DOHH2 (cell line): ENCODE results near the gene NOP56.

ENCODE experiments used
- EZH2phosphoT487 ChIP-seq: fragments of 200-600 bp; sonication (generic); IDR thresholded peaks from 2 replicates; pipeline ENCODE4 v1.6.1; 2017; ENCODE audit warnings: borderline replicate concordance, mild to moderate bottlenecking, antibody characterized with exemption, low read length, moderate library complexity, mixed read lengths
- TF ChIP-seq, protein P1 (sequence below): fragments of 200-600 bp; sonication (generic); IDR thresholded peaks from one replicate; pipeline ENCODE4 v1.5.1; 2014; ENCODE audit warnings: antibody characterized with exemption, mild to moderate bottlenecking, low read depth, low read length; ENCODE audit not compliant: poor library complexity, severe bottlenecking

- TF ChIP-seq, protein P1, sequence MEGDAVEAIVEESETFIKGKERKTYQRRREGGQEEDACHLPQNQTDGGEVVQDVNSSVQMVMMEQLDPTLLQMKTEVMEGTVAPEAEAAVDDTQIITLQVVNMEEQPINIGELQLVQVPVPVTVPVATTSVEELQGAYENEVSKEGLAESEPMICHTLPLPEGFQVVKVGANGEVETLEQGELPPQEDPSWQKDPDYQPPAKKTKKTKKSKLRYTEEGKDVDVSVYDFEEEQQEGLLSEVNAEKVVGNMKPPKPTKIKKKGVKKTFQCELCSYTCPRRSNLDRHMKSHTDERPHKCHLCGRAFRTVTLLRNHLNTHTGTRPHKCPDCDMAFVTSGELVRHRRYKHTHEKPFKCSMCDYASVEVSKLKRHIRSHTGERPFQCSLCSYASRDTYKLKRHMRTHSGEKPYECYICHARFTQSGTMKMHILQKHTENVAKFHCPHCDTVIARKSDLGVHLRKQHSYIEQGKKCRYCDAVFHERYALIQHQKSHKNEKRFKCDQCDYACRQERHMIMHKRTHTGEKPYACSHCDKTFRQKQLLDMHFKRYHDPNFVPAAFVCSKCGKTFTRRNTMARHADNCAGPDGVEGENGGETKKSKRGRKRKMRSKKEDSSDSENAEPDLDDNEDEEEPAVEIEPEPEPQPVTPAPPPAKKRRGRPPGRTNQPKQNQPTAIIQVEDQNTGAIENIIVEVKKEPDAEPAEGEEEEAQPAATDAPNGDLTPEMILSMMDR: no peak
- no peak for TF ChIP-seq EZH2phosphoT487
Measured at GRCh38 chr20:2626853-2627541, 25.4 kb upstream of the NOP56 start.
